BLaER1 (cell line): ENCODE data around the gene C5orf46.
"Not testable (repeated sequence)": the region's sequence is repeated elsewhere in the genome, so short reads cannot be mapped to it uniquely, and the experiment has no call there.

Source experiments
- H3K27ac ChIP-seq: shearing (Covaris generic); formaldehyde crosslinking; 2 replicates; pipeline ENCODE4 v1.8.1; 2022
- H3K27me3 ChIP-seq: shearing (Covaris generic); formaldehyde crosslinking; 2 replicates; pipeline ENCODE4 v1.8.1; 2022
- H3K36me3 ChIP-seq: shearing (Covaris generic); formaldehyde crosslinking; 2 replicates; pipeline ENCODE4 v1.8.1; 2022
- H3K4me1 ChIP-seq: shearing (Covaris generic); formaldehyde crosslinking; 2 replicates; pipeline ENCODE4 v1.8.1; 2022
- H3K4me2 ChIP-seq: shearing (Covaris generic); formaldehyde crosslinking; 2 replicates; pipeline ENCODE4 v1.8.1; 2022
- H3K4me3 ChIP-seq: shearing (Covaris generic); formaldehyde crosslinking; 2 replicates; pipeline ENCODE4 v1.8.1; 2022
- H3K9ac ChIP-seq: shearing (Covaris generic); formaldehyde crosslinking; 2 replicates; pipeline ENCODE4 v1.8.1; 2022
- H3K9me3 ChIP-seq: shearing (Covaris generic); formaldehyde crosslinking; 2 replicates; pipeline ENCODE4 v1.8.1; 2022
- H4K20me1 ChIP-seq: shearing (Covaris generic); formaldehyde crosslinking; 2 replicates; pipeline ENCODE4 v1.8.1; 2022
- Cebpa-rat ChIP-seq: shearing (Covaris generic); IDR thresholded peaks from 2 replicates; pipeline ENCODE4 v1.8.1; 2022

C5orf46 gene

GRCh38 chr5:147906326-147907095 is at the start of gene C5orf46:
TSS of gene C5orf46 (minus strand) at chr5:147906538. CDS start at chr5:147906501, 37 bp downstream.
- H3K4me1 ChIP-seq = no peaks in the 10 kb centered on the region
- TF ChIP-seq Cebpa-rat = no peak
- H3K9ac ChIP-seq = no peak within 1 kb of the TSS
- H3K9me3 ChIP-seq = no peaks in the 10 kb centered on the region
- H3K4me3 ChIP-seq = no peak within 1 kb of the TSS
- no peaks in the 10 kb centered on the region for H3K36me3 ChIP-seq
- H4K20me1 ChIP-seq = no peaks in the 10 kb centered on the region
- H3K27ac ChIP-seq = no peak within 1 kb of the TSS
- no peak within 1 kb of the TSS for H3K4me2 ChIP-seq
- no peaks in the 10 kb centered on the region for H3K27me3 ChIP-seq

GRCh38 chr5:147954971-147955370 is 48.6 kb upstream of the C5orf46 start:
- Histone ChIP-seq H3K36me3 (no peaks in the 10 kb centered on the region), H3K4me2 (no peak overlapping the region), H3K9me3 (no peaks in the 10 kb centered on the region)

GRCh38 chr5:147949711-147950573 is 43.6 kb upstream of the C5orf46 start:
- Histone ChIP-seq H3K27me3 (no peaks in the 10 kb centered on the region), H3K9me3 (no peaks in the 10 kb centered on the region), H3K4me2 (no peak overlapping the region), H3K9ac (no peak overlapping the region), H3K4me1 (no peaks in the 10 kb centered on the region), H3K27ac (no peak overlapping the region), H3K4me3 (no peak overlapping the region), H4K20me1 (no peaks in the 10 kb centered on the region), H3K36me3 (no peaks in the 10 kb centered on the region)
- no peak for TF ChIP-seq Cebpa-rat

More at GRCh38 chr5:147954971-147955370, 48.6 kb upstream of the C5orf46 start:
- no peak overlapping the region for H3K27ac ChIP-seq
- no peak for TF ChIP-seq Cebpa-rat
- no peaks in the 10 kb centered on the region for H3K27me3 ChIP-seq
- H3K4me1 ChIP-seq = no peaks in the 10 kb centered on the region
- H4K20me1 ChIP-seq = no peaks in the 10 kb centered on the region
- no peak overlapping the region for H3K9ac ChIP-seq
- H3K4me3 ChIP-seq = no peak overlapping the region

GRCh38 chr5:147946658-147947274 is 40.4 kb upstream of the C5orf46 start:
- H3K9ac ChIP-seq, H4K20me1 ChIP-seq, H3K4me1 ChIP-seq, H3K4me3 ChIP-seq, H3K9me3 ChIP-seq, H3K27ac ChIP-seq, H3K4me2 ChIP-seq, H3K27me3 ChIP-seq, H3K36me3 ChIP-seq: not testable (repeated sequence)

- Histone ChIP-seq H3K4me3 (no peak overlapping the region), H3K4me2 (no peak overlapping the region), H4K20me1 (no peaks in the 10 kb centered on the region), H3K27me3 (no peaks in the 10 kb centered on the region), H3K9me3 (no peaks in the 10 kb centered on the region), H3K9ac (no peak overlapping the region), H3K4me1 (no peaks in the 10 kb centered on the region), H3K27ac (no peak overlapping the region), H3K36me3 (no peaks in the 10 kb centered on the region)
- no peak for TF ChIP-seq Cebpa-rat
These were observed 33.2 kb upstream of the C5orf46 start for GRCh38 chr5:147939431-147940114.

GRCh38 chr5:147935032-147935431 is 28.7 kb upstream of the C5orf46 start:
- H3K9ac ChIP-seq = no peak overlapping the region
- H3K36me3 ChIP-seq = no peaks in the 10 kb centered on the region
- no peaks in the 10 kb centered on the region for H3K27me3 ChIP-seq
- H4K20me1 ChIP-seq = no peaks in the 10 kb centered on the region
- no peak overlapping the region for H3K4me2 ChIP-seq
- no peak for TF ChIP-seq Cebpa-rat
- no peaks in the 10 kb centered on the region for H3K9me3 ChIP-seq
- H3K27ac ChIP-seq = no peak overlapping the region
- no peak overlapping the region for H3K4me3 ChIP-seq
- H3K4me1 ChIP-seq = no peaks in the 10 kb centered on the region

- H4K20me1 ChIP-seq = no peaks in the 10 kb centered on the region
- no peak for TF ChIP-seq Cebpa-rat
- H3K4me3 ChIP-seq = no peak overlapping the region
- H3K27ac ChIP-seq = no peak overlapping the region
- H3K9me3 ChIP-seq = no peaks in the 10 kb centered on the region
- H3K4me2 ChIP-seq = no peak overlapping the region
- no peaks in the 10 kb centered on the region for H3K36me3 ChIP-seq
- H3K9ac ChIP-seq = no peak overlapping the region
- no peaks in the 10 kb centered on the region for H3K27me3 ChIP-seq
- no peaks in the 10 kb centered on the region for H3K4me1 ChIP-seq
These were observed 24.4 kb upstream of the C5orf46 start for GRCh38 chr5:147930769-147931168.

GRCh38 chr5:147927901-147928300 is 21.6 kb upstream of the C5orf46 start:
- TF ChIP-seq Cebpa-rat = no peak
- Histone ChIP-seq H3K27ac (no peak overlapping the region), H3K4me3 (no peak overlapping the region), H3K36me3 (no peaks in the 10 kb centered on the region), H3K9me3 (no peaks in the 10 kb centered on the region), H4K20me1 (no peaks in the 10 kb centered on the region), H3K27me3 (no peaks in the 10 kb centered on the region), H3K9ac (no peak overlapping the region), H3K4me2 (no peak overlapping the region), H3K4me1 (no peaks in the 10 kb centered on the region)

GRCh38 chr5:147925020-147925419 is 18.7 kb upstream of the C5orf46 start:
- no peak for TF ChIP-seq Cebpa-rat
- no peaks in the 10 kb centered on the region for H3K4me1 ChIP-seq
- no peak overlapping the region for H3K4me2 ChIP-seq
- H3K27me3 ChIP-seq = no peaks in the 10 kb centered on the region
- no peaks in the 10 kb centered on the region for H4K20me1 ChIP-seq
- no peaks in the 10 kb centered on the region for H3K9me3 ChIP-seq
- H3K27ac ChIP-seq = no peak overlapping the region
- no peaks in the 10 kb centered on the region for H3K36me3 ChIP-seq
- H3K9ac ChIP-seq = no peak overlapping the region
- H3K4me3 ChIP-seq = no peak overlapping the region
